ENCODE measurements around the gene GGTLC1. TPM values are rescaled to one million over a fixed set of nuclear protein-coding genes. Genes with fewer than 3 reads are reported as not detected.

The GGTLC1 gene
- total RNA-seq, 1 experiment from 2014 or later = not detected

DNA sequence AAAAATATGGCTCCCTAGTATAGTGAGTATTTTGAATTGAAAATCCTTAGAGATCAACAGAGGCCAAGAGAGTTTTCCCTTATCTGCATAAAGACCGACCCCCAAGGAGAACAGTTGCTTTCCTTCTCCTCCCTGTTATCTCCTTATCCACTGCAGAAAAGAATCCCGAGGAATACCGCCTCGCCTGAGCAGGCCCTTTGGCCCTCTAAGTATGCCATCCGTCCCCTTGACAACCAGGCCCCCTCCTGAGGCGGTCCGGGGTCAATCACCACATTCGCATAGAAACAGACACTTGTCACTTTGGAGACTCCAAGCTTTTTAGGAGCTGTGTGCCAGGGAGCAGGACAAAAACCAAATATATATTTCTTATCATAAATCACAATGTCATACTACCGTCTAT is 15.9 kb upstream of the GGTLC1 start:
- no peak overlapping the region for H4K5ac ChIP-seq (ENCODE audit: insufficient read length, low read depth, low read length)
- H3K14ac ChIP-seq (ENCODE audit: insufficient read depth, low read length) = no peak overlapping the region
- Mint-ChIP-seq H3K9me3 (no peaks in the 10 kb centered on the region; a peak in 1 of 5 replicates), H3K27ac (peak overlapping the region in 1 of 3 experiments; percentile 81; a peak in 1 of 7 replicates), H3K4me1 (peaks cover 15 to 27% of the 10 kb centered on the region in 2 experiments), H3K27me3 (ENCODE audit: low read depth) (no peaks in the 10 kb centered on the region; the same call in none of the 2 replicates), H3K4me3 (no peak overlapping the region), H3K36me3 (ENCODE audit: insufficient read depth in 1 of 3, low read depth in 3 of 3) (no peaks in the 10 kb centered on the region; a peak in 1 of 7 replicates)
- H2BK15ac ChIP-seq (ENCODE audit: low read depth, low read length) = no peak overlapping the region
- no peak overlapping the region for H2BK120ac ChIP-seq (ENCODE audit: low read depth, low read length, poor library complexity, severe bottlenecking)
- H3K56ac ChIP-seq (ENCODE audit: insufficient read length, low read depth, low read length) = no peak overlapping the region
- no peak overlapping the region for H3T11ph ChIP-seq (ENCODE audit: low read length)
- no peaks in the 10 kb centered on the region for H3K9me3 ChIP-seq (ENCODE audit: control insufficient read depth, low read depth, low read length)
- H2BK5ac ChIP-seq (ENCODE audit: insufficient read length, low read length) = no peak overlapping the region
- H3K18ac ChIP-seq (ENCODE audit: insufficient read length, low read depth, low read length) = no peak overlapping the region
- no peaks in the 10 kb centered on the region for H3K79me2 ChIP-seq (ENCODE audit: insufficient read depth, low read length)
- H4K20me1 ChIP-seq (ENCODE audit: control insufficient read depth, insufficient read depth, insufficient read length) = no peaks in the 10 kb centered on the region
- H2AFZ ChIP-seq (ENCODE audit: low read length) = no peak overlapping the region
- no peaks in the 10 kb centered on the region; the same call in 1 of the 2 replicates for H3K4me1 ChIP-seq (ENCODE audit: insufficient read depth, low read length)
- H3K27ac ChIP-seq (ENCODE audit: insufficient read length, low read depth, low read length) = no peak overlapping the region
- H3K4me2 ChIP-seq (ENCODE audit: insufficient read depth, insufficient read length, low read length) = no peak overlapping the region
- no peaks in the 10 kb centered on the region for H3K79me1 ChIP-seq (ENCODE audit: insufficient read depth, low read depth, low read length, poor library complexity, severe bottlenecking)
- WGBS (ENCODE audit: extremely low coverage, insufficient read length, low lambda C conversion rate) = no CpG with 5 or more reads among the region's 9 CpGs
- TF ChIP-seq, protein P1, sequence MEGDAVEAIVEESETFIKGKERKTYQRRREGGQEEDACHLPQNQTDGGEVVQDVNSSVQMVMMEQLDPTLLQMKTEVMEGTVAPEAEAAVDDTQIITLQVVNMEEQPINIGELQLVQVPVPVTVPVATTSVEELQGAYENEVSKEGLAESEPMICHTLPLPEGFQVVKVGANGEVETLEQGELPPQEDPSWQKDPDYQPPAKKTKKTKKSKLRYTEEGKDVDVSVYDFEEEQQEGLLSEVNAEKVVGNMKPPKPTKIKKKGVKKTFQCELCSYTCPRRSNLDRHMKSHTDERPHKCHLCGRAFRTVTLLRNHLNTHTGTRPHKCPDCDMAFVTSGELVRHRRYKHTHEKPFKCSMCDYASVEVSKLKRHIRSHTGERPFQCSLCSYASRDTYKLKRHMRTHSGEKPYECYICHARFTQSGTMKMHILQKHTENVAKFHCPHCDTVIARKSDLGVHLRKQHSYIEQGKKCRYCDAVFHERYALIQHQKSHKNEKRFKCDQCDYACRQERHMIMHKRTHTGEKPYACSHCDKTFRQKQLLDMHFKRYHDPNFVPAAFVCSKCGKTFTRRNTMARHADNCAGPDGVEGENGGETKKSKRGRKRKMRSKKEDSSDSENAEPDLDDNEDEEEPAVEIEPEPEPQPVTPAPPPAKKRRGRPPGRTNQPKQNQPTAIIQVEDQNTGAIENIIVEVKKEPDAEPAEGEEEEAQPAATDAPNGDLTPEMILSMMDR (conservative IDR thresholded peaks at IDR 0.05) = no peak
- H3K9ac ChIP-seq (ENCODE audit: extremely low read depth, insufficient read length, low read length) = no peak overlapping the region
- H3K23ac ChIP-seq (ENCODE audit: insufficient read length, low read depth, low read length) = no peak overlapping the region
- H3K4ac ChIP-seq (ENCODE audit: low read depth, low read length) = no peak overlapping the region
- no peaks in the 10 kb centered on the region for H3K27me3 ChIP-seq (ENCODE audit: insufficient read depth, low read length)
- no peak overlapping the region for H4K91ac ChIP-seq (ENCODE audit: insufficient read length, low read depth, low read length)
- no peak overlapping the region for H2AK5ac ChIP-seq (ENCODE audit: insufficient read length, low read length)
- DNase-seq = no peak
- H2BK20ac ChIP-seq (ENCODE audit: low read depth, low read length, poor library complexity, severe bottlenecking) = no peak overlapping the region
- H4K8ac ChIP-seq (replicated peaks; ENCODE audit: insufficient read length, low read depth, low read length) = no peak overlapping the region
- H2BK12ac ChIP-seq (ENCODE audit: insufficient read length, low read depth, low read length) = no peak overlapping the region
- H3K23me2 ChIP-seq (ENCODE audit: insufficient read length, low read depth, low read length, poor library complexity, severe bottlenecking) = no peaks in the 10 kb centered on the region
